ENCODE measurements around the gene GOLGA6A. TPM values are rescaled to one million over a fixed set of nuclear protein-coding genes. Genes with fewer than 3 reads are reported as not detected.

GOLGA6A gene
- total and polyA plus RNA-seq, 9 of the 15 experiments (the other 6 are each of a cell fraction or from before 2014, with no cell fraction given): not detected

- TF ChIP-seq MGA (IDR thresholded peaks at IDR 0.05) (no peak), KDM1A (IDR thresholded peaks at IDR 0.05) (peak in 1 of 2 experiments; percentile 33; a peak in 2 of 4 replicates), CAMTA2 (CRISPR knock-in tag; conservative IDR thresholded peaks at IDR 0.05) (no peak), ZNF146 (CRISPR knock-in tag; IDR thresholded peaks at IDR 0.05; ENCODE audit: unreplicated experiment) (no peak), KLF10 (CRISPR knock-in tag; IDR thresholded peaks at IDR 0.05) (no peak), CREB5 (CRISPR knock-in tag; IDR thresholded peaks at IDR 0.05) (no peak), SUPT5H (IDR thresholded peaks at IDR 0.05) (no peak), NCOR1 (IDR thresholded peaks at IDR 0.05) (peak; percentile 80), ZNF12 (CRISPR knock-in tag; IDR thresholded peaks at IDR 0.05) (no peak), TCF3 (CRISPR knock-in tag; IDR thresholded peaks at IDR 0.05) (peak; percentile 83), CBX1 (IDR thresholded peaks at IDR 0.05; ENCODE audit: low read depth) (no peak), ZNF431 (CRISPR knock-in tag; IDR thresholded peaks at IDR 0.05) (no peak), DACH1 (IDR thresholded peaks at IDR 0.05; ENCODE audit: partially characterized antibody) (no peak), FOXO4 (CRISPR knock-in tag; IDR thresholded peaks at IDR 0.05) (no peak)
These were observed 43.4 kb downstream of the GOLGA6A start (continued) for GRCh38 chr15:74038707-74039655.

Measured in K562 (cell line).